DND-41 (cell line): ENCODE measurements around the gene NCK2.

Experiments
- EZH2 ChIP-seq: IDR thresholded peaks from 3 replicates; pipeline ENCODE4 v1.6.1; 2012; ENCODE audit warnings: borderline replicate concordance, low read depth, mild to moderate bottlenecking, moderate library complexity, low read length, inconsistent platforms; ENCODE audit not compliant: severe bottlenecking
- TF ChIP-seq, protein P1 (sequence below): IDR thresholded peaks from 2 replicates; pipeline ENCODE4 v1.5.1; 2012; ENCODE audit warnings: borderline replicate concordance, low read length, moderate library complexity, mild to moderate bottlenecking; ENCODE audit not compliant: poor library complexity, severe bottlenecking; ENCODE audit errors: extremely low read depth

- TF ChIP-seq, protein P1, sequence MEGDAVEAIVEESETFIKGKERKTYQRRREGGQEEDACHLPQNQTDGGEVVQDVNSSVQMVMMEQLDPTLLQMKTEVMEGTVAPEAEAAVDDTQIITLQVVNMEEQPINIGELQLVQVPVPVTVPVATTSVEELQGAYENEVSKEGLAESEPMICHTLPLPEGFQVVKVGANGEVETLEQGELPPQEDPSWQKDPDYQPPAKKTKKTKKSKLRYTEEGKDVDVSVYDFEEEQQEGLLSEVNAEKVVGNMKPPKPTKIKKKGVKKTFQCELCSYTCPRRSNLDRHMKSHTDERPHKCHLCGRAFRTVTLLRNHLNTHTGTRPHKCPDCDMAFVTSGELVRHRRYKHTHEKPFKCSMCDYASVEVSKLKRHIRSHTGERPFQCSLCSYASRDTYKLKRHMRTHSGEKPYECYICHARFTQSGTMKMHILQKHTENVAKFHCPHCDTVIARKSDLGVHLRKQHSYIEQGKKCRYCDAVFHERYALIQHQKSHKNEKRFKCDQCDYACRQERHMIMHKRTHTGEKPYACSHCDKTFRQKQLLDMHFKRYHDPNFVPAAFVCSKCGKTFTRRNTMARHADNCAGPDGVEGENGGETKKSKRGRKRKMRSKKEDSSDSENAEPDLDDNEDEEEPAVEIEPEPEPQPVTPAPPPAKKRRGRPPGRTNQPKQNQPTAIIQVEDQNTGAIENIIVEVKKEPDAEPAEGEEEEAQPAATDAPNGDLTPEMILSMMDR, result no peak
- TF ChIP-seq EZH2, result no peak
These were observed 63.8 kb downstream of the NCK2 start for GRCh38 chr2:105808423-105809096.
